ENCODE data around the gene RINT1.

The RINT1 gene

DNA sequence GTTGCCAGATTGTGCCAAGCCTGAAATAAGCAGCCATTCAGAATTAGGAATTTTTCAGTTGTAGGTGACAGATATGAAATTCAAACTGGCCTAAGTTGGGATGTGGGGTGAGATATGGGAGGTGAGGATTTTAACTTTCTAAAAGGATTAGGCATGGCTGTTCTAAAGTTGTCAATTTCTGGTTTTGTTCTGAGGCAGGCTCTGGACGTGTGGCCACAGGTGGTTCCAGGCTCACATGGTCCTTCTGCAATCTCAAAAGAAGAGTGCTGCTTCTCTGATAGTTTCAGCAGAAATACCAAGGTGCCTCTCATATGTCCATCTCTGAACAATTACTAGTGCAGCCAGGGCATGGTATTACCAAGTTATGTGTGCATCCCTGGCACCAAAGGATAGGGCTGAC lies 27.9 kb downstream of the RINT1 start:
- TF ChIP-seq, protein P1, sequence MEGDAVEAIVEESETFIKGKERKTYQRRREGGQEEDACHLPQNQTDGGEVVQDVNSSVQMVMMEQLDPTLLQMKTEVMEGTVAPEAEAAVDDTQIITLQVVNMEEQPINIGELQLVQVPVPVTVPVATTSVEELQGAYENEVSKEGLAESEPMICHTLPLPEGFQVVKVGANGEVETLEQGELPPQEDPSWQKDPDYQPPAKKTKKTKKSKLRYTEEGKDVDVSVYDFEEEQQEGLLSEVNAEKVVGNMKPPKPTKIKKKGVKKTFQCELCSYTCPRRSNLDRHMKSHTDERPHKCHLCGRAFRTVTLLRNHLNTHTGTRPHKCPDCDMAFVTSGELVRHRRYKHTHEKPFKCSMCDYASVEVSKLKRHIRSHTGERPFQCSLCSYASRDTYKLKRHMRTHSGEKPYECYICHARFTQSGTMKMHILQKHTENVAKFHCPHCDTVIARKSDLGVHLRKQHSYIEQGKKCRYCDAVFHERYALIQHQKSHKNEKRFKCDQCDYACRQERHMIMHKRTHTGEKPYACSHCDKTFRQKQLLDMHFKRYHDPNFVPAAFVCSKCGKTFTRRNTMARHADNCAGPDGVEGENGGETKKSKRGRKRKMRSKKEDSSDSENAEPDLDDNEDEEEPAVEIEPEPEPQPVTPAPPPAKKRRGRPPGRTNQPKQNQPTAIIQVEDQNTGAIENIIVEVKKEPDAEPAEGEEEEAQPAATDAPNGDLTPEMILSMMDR (IDR thresholded peaks at IDR 0.05; ENCODE audit: insufficient read depth, low read depth, low read length, missing control alignments) = no peak
- H3K4me3 ChIP-seq (ENCODE audit: low read depth, low read length) = no peak overlapping the region
- DNase-seq (ENCODE audit: low read depth) = no peak

DNA sequence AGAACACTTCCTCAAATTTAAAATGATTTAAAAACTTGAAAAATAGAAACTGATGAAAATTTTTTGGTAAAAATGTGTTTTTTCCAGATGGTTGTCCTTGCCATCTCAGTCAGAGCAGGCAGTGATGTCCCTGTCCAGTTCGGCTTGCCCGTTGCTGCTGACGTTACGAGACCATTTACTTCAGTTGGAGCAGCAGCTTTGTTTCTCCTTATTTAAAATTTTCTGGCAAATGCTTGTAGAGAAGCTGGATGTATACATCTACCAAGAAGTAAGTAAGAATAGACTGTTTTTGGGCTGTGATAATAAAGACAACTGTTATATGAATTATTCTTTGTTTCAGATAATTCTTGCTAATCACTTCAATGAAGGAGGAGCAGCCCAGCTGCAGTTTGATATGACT lies 33.2 kb downstream of the RINT1 start:
- TF ChIP-seq, protein P1 (IDR thresholded peaks at IDR 0.05; ENCODE audit: insufficient read depth, low read depth, low read length, missing control alignments) = no peak
- no peak for DNase-seq (ENCODE audit: low read depth)
- no peak overlapping the region for H3K4me3 ChIP-seq (ENCODE audit: low read depth, low read length)

DNA sequence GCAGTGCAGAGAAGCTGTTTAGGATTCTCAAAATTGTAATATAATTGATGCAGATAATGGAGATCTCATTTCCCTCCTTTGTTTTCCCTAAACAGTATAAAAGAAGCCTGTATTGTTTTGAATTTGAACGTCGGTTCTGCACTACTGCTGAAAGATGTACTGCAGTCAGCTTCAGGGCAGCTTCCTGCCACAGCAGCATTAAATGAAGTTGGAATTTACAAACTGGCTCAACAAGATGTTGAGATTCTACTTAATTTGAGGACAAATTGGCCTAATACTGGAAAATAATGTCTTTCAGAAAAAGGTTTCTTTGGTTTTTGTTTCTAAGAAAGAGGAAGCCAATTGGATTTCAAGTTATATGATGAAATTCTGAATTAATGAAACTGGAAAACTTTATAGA lies 35.0 kb downstream of the RINT1 start:
- TF ChIP-seq, protein P1 (IDR thresholded peaks at IDR 0.05; ENCODE audit: insufficient read depth, low read depth, low read length, missing control alignments) = no peak
- H3K4me3 ChIP-seq (ENCODE audit: low read depth, low read length) = no peak overlapping the region
- no peak for DNase-seq (ENCODE audit: low read depth)

DNA sequence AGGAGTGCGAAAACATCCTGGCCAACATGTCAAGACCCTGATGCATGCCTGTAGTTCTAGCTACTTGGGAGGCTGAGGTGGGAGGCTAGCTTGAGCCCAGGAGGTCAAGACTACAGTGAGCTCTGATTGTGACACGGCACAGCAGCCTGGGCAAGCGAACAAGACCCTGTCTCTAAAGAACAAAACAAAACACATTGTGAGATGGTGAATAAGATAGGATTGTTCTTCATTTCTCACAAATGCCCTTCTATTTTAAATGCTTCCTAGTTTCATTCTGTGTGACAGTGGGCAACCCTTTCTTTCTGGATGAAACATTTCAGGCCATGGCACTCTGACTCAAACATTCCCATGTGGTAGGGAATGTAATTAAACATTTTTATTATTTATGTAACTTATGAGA lies 35.8 kb downstream of the RINT1 start:
- no peak for DNase-seq (ENCODE audit: low read depth)
- TF ChIP-seq, protein P1 (IDR thresholded peaks at IDR 0.05; ENCODE audit: insufficient read depth, low read depth, low read length, missing control alignments) = no peak
- no peak overlapping the region for H3K4me3 ChIP-seq (ENCODE audit: low read depth, low read length)

DNA sequence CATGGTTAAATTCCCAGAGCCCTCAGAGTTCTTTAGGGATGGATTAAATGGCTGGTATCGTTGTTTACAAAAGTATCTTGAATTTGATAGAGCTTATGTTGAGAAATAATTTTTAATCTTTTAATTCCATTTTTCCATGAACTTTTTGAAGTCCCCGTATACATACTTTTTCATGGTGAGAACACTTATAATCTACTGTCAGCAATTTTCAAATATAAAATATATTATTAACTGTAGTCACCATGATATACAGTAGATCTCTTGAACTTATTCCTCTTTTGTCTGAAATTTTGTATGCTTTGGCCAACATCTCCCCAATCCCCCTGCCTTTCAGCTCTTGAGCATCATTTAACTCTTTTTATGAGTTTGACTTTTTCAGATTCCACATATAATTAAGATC lies 39.9 kb downstream of the RINT1 start:
- TF ChIP-seq, protein P1 (IDR thresholded peaks at IDR 0.05; ENCODE audit: insufficient read depth, low read depth, low read length, missing control alignments) = no peak
- H3K4me3 ChIP-seq (ENCODE audit: low read depth, low read length) = no peak overlapping the region
- no peak for DNase-seq (ENCODE audit: low read depth)

DNA sequence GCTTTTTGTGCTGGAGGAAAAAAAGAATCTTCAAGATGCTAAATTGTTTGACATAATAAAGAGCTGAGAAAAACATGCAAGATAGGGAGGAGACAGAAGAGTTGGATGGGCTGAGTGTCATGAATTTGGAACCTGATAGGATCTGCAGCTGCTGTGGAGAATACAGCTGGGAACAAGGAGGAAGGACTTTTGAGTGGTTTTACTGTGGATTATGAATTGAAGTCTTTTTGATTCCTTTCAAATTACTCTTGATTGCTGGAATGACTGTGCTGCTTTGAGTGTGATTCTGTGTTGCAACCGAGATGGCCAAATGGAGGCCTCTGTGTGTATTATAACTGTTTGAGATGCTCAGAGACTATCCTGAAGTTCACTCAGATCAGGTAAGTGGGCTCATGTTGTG lies 45.2 kb downstream of the RINT1 start:
- DNase-seq (ENCODE audit: low read depth) = no peak
- TF ChIP-seq, protein P1 (IDR thresholded peaks at IDR 0.05; ENCODE audit: insufficient read depth, low read depth, low read length, missing control alignments) = no peak

DNA sequence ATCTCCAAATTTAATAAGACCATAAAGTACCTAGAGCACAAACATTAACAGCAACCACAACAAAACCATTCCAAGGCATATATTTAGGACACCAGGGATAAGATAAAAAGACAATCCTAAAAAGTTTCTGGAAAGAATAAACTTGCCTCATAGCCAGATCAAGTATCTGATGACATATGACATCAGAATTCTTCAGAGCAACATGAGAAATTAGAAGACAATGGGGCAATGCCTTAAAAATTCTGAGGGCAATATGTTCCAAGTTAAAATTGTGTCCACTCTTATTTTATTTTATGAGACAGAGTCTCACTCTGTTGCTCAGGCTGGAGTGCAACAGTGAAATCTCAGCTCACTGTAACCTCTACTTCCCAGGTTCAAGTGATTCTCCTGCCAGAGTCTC lies 46.5 kb downstream of the RINT1 start:
- DNase-seq (ENCODE audit: low read depth) = no peak
- no peak overlapping the region for H3K4me3 ChIP-seq (ENCODE audit: low read depth, low read length)
- TF ChIP-seq, protein P1 (IDR thresholded peaks at IDR 0.05; ENCODE audit: insufficient read depth, low read depth, low read length, missing control alignments) = no peak

More for the DNA sequence above, 45.2 kb downstream of the RINT1 start:
- H3K4me3 ChIP-seq (ENCODE audit: low read depth, low read length) = no peak overlapping the region
